Neuronal stem cell (in vitro differentiated cells): ENCODE data around the gene ANKRD33B.
"Not testable (repeated sequence)": the region's sequence is repeated elsewhere in the genome, so short reads cannot be mapped to it uniquely, and the experiment has no call there.

Experiments used
- DNase-seq: peaks from one replicate; pipeline ENCODE4 v3.0.0-alpha.2; 2013; ENCODE audit warnings: low spot score
- H2AFZ ChIP-seq: one replicate; pipeline ENCODE4 v1.6.1; 2013; ENCODE audit warnings: mild to moderate bottlenecking, low read length, inconsistent platforms
- H2AK5ac ChIP-seq: 2 replicates; pipeline ENCODE4 v1.6.1; 2013; ENCODE audit warnings: low read depth, mild to moderate bottlenecking, inconsistent platforms, low read length, moderate library complexity, mixed read lengths
- H2BK120ac ChIP-seq: 2 replicates; pipeline ENCODE4 v1.6.1; 2013; ENCODE audit warnings: low read depth, mild to moderate bottlenecking, inconsistent platforms, low read length, moderate library complexity, mixed read lengths
- H2BK12ac ChIP-seq: one replicate; pipeline ENCODE4 v1.6.1; 2013; ENCODE audit warnings: low read length, inconsistent platforms
- H2BK15ac ChIP-seq: 2 replicates; pipeline ENCODE4 v1.6.1; 2013; ENCODE audit warnings: mild to moderate bottlenecking, low read length, inconsistent platforms, mixed read lengths
- H2BK5ac ChIP-seq: one replicate; pipeline ENCODE4 v1.6.1; 2013; ENCODE audit warnings: inconsistent platforms, mild to moderate bottlenecking, low read length, moderate library complexity
- H3K14ac ChIP-seq: one replicate; pipeline ENCODE4 v1.6.1; 2013; ENCODE audit warnings: low read length, inconsistent platforms
- H3K18ac ChIP-seq: 2 replicates; pipeline ENCODE4 v1.6.1; 2013; ENCODE audit warnings: low read length, inconsistent platforms
- H3K23ac ChIP-seq: 2 replicates; pipeline ENCODE4 v1.6.1; 2013; ENCODE audit warnings: low read depth, mild to moderate bottlenecking, mixed read lengths, low read length, inconsistent platforms; ENCODE audit not compliant: poor library complexity
- H3K27ac ChIP-seq: replicated peaks from 3 replicates; pipeline ENCODE4 v1.5.1; 2013; ENCODE audit warnings: low read length, inconsistent platforms
- H3K27me3 ChIP-seq, 3 experiments: 2 replicates each; pipeline ENCODE4 v1.6.1; 2013; ENCODE audit warnings: low read length in 3 of 3, mild to moderate bottlenecking in 2 of 3, inconsistent platforms in 1 of 3, low read depth in 1 of 3, mixed read lengths in 1 of 3, moderate library complexity in 1 of 3; ENCODE audit not compliant: control insufficient read depth in 3 of 3, insufficient read depth in 3 of 3
- H3K36me3 ChIP-seq, 2 donors: replicated peaks in 1 of 2; 2 replicates each; pipeline ENCODE4 v1.6.1; 2013; ENCODE audit warnings: low read length in 2 of 2; ENCODE audit not compliant: control insufficient read depth in 2 of 2, insufficient read depth in 2 of 2
- H3K4ac ChIP-seq: 2 replicates; pipeline ENCODE4 v1.6.1; 2013; ENCODE audit warnings: inconsistent platforms, mild to moderate bottlenecking, low read length, moderate library complexity
- H3K4me1 ChIP-seq, 2 donors: 1 replicate in 1 of 2; 2 replicates in 1 of 2; pipeline ENCODE4 v1.6.1; 2013; ENCODE audit warnings: low read length in 2 of 2, low read depth in 1 of 2; ENCODE audit not compliant: control insufficient read depth in 2 of 2, insufficient read depth in 1 of 2
- H3K4me2 ChIP-seq: one replicate; pipeline ENCODE4 v1.6.1; 2013; ENCODE audit warnings: mild to moderate bottlenecking, low read length, inconsistent platforms; ENCODE audit not compliant: insufficient read depth, poor library complexity, severe bottlenecking
- H3K4me3 ChIP-seq, 2 donors: 2 replicates each; pipeline ENCODE4 v1.5.1; 2013; ENCODE audit warnings: low read length in 2 of 2, mild to moderate bottlenecking in 2 of 2, inconsistent platforms in 1 of 2, moderate library complexity in 1 of 2
- H3K79me1 ChIP-seq: one replicate; pipeline ENCODE4 v1.6.1; 2013; ENCODE audit warnings: low read depth, mild to moderate bottlenecking, inconsistent platforms, low read length, moderate library complexity
- H3K9ac ChIP-seq: one replicate; pipeline ENCODE4 v1.6.1; 2013; ENCODE audit warnings: mild to moderate bottlenecking, low read depth, low read length, inconsistent platforms; ENCODE audit not compliant: poor library complexity
- H3K9me3 ChIP-seq, 2 donors: replicated peaks in 1 of 2; 2 replicates each; pipeline versions ENCODE3 to v1.6.1; 2013; ENCODE audit warnings: low read length in 2 of 2, mild to moderate bottlenecking in 2 of 2, inconsistent platforms in 1 of 2, low read depth in 1 of 2, mixed read lengths in 1 of 2, moderate library complexity in 1 of 2; ENCODE audit not compliant: control insufficient read depth in 2 of 2, insufficient read depth in 1 of 2
- H4K8ac ChIP-seq: one replicate; pipeline ENCODE4 v1.6.1; 2013; ENCODE audit warnings: low read depth, mild to moderate bottlenecking, inconsistent platforms, low read length, moderate library complexity
- H4K91ac ChIP-seq: one replicate; pipeline ENCODE4 v1.6.1; 2013; ENCODE audit warnings: low read length, low read depth, mild to moderate bottlenecking, inconsistent platforms; ENCODE audit not compliant: poor library complexity
- WGBS, 2 donors: extraction: QIAGEN DNeasy Blood & Tissue Kit; methylation state at CpG; one replicate each; pipeline ENCODE4 v1.1.7; 2013; ENCODE audit warnings: missing lambda C conversion rate in 2 of 2, mixed read lengths in 1 of 2; ENCODE audit not compliant: insufficient read length in 2 of 2, insufficient replicate concordance in 1 of 2; ENCODE audit errors: extremely low coverage in 2 of 2; 5-methylcytosine and 5-hydroxymethylcytosine counted together

ANKRD33B gene

GRCh38 chr5:10662661-10663488 lies 99.0 kb downstream of the ANKRD33B start:
- H2BK5ac ChIP-seq, result no peak overlapping the region
- H4K8ac ChIP-seq, result no peak overlapping the region

GRCh38 chr5:10663489-10664179 lies 99.8 kb downstream of the ANKRD33B start:
- Histone ChIP-seq H2BK5ac (no peak overlapping the region), H3K14ac (no peak overlapping the region), H3K23ac (no peak overlapping the region), H3K4me2 (no peak overlapping the region), H3K27me3 (no peaks in the 10 kb centered on the region), H2BK12ac (no peak overlapping the region), H2AFZ (peak overlapping the region; percentile 16), H3K4me3 (no peak overlapping the region), H2BK120ac (no peak overlapping the region), H3K4ac (no peak overlapping the region), H2BK15ac (no peak overlapping the region), H3K4me1 (peaks cover 4 to 16% of the 10 kb centered on the region in 2 donors), H3K18ac (no peak overlapping the region), H4K91ac (no peak overlapping the region), H2AK5ac (no peak overlapping the region), H3K27ac (no peak overlapping the region), H4K8ac (no peak overlapping the region), H3K79me1 (no peaks in the 10 kb centered on the region), H3K9ac (no peak overlapping the region), H3K9me3 (no peaks in the 10 kb centered on the region), H3K36me3 (no peaks in the 10 kb centered on the region)
- no peak for DNase-seq
- WGBS, 2 donors, result no CpG with 5 or more reads among the region's 13 CpGs

More at GRCh38 chr5:10662661-10663488, 99.0 kb downstream of the ANKRD33B start:
- H2AFZ ChIP-seq, result no peak overlapping the region
- H4K91ac ChIP-seq, result no peak overlapping the region
- no peak overlapping the region for H3K14ac ChIP-seq
- no peak overlapping the region for H3K4me3 ChIP-seq
- H3K79me1 ChIP-seq, result no peaks in the 10 kb centered on the region
- peak overlapping the region; percentile 57 for H3K18ac ChIP-seq
- no peak overlapping the region for H3K9ac ChIP-seq
- no peak overlapping the region for H3K27ac ChIP-seq
- no peaks in the 10 kb centered on the region for H3K27me3 ChIP-seq
- H2BK15ac ChIP-seq, result no peak overlapping the region
- H2BK12ac ChIP-seq, result no peak overlapping the region
- no peak for DNase-seq
- no peak overlapping the region for H2BK120ac ChIP-seq
- H2AK5ac ChIP-seq, result no peak overlapping the region
- no peaks in the 10 kb centered on the region for H3K9me3 ChIP-seq
- H3K4ac ChIP-seq, result no peak overlapping the region
- H3K23ac ChIP-seq, result no peak overlapping the region
- peaks cover 4 to 16% of the 10 kb centered on the region in 2 donors for H3K4me1 ChIP-seq
- no peaks in the 10 kb centered on the region for H3K36me3 ChIP-seq
- no peak overlapping the region for H3K4me2 ChIP-seq
- WGBS, 2 donors, result no CpG with 5 or more reads among the region's 10 CpGs

- H3K4ac ChIP-seq, H3K27me3 ChIP-seq, H3K23ac ChIP-seq, H2AFZ ChIP-seq, H3K14ac ChIP-seq, H2BK12ac ChIP-seq, H2BK15ac ChIP-seq, H3K18ac ChIP-seq, H3K9ac ChIP-seq, H2BK120ac ChIP-seq, DNase-seq, H3K36me3 ChIP-seq, H3K9me3 ChIP-seq, H3K4me3 ChIP-seq, H4K91ac ChIP-seq, H4K8ac ChIP-seq, H3K4me2 ChIP-seq, H3K79me1 ChIP-seq, H3K27ac ChIP-seq, H2BK5ac ChIP-seq, H2AK5ac ChIP-seq: not testable (repeated sequence)
- H3K4me1 ChIP-seq, result peaks cover 4 to 16% of the 10 kb centered on the region in 2 donors
- no CpG with 5 or more reads among the region's 6 CpGs for WGBS, 2 donors
Observed at GRCh38 chr5:10664180-10664769, 100.4 kb downstream of the ANKRD33B start.

DNA sequence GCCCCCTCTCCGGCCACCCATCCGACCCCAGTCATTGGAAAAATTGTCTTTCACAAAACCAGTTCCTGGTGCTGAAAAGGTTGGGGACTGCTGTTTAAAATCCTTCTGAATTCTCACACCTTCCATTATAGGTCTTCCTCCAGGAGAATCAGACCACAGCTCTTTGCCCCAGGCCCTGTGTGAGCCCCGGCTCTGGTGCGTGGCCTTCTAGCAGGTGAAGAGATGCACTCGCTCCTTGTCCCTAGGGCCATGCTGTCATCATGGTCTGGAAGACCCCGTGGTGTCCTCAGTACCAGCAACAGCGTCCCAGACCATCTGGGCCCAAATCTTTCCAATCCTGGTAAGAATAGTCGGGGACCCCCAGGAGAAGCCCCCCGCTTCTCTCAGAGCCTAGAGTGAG lies 101.9 kb downstream of the ANKRD33B start:
- peak overlapping the region; percentile 31 for H3K9ac ChIP-seq
- no peak overlapping the region for H3K27ac ChIP-seq
- no peak overlapping the region for H2BK12ac ChIP-seq
- no peak overlapping the region for H3K23ac ChIP-seq
- H2BK120ac ChIP-seq, result no peak overlapping the region
- peaks cover 4 to 16% of the 10 kb centered on the region in 2 donors for H3K4me1 ChIP-seq
- H3K4me3 ChIP-seq, result no peak overlapping the region
- no peaks in the 10 kb centered on the region for H3K9me3 ChIP-seq
- no peak overlapping the region for H3K4me2 ChIP-seq
- no CpG with 5 or more reads among the region's 9 CpGs for WGBS, 2 donors
- no peak overlapping the region for H4K91ac ChIP-seq
- no peaks in the 10 kb centered on the region for H3K27me3 ChIP-seq
- H2AFZ ChIP-seq, result peak overlapping the region; percentile 49
- no peak for DNase-seq
- H4K8ac ChIP-seq, result no peak overlapping the region
- H2AK5ac ChIP-seq, result no peak overlapping the region
- peak overlapping the region; percentile 18 for H2BK15ac ChIP-seq
- H2BK5ac ChIP-seq, result no peak overlapping the region
- H3K4ac ChIP-seq, result no peak overlapping the region
- H3K79me1 ChIP-seq, result no peaks in the 10 kb centered on the region
- H3K18ac ChIP-seq, result no peak overlapping the region
- no peaks in the 10 kb centered on the region for H3K36me3 ChIP-seq
- no peak overlapping the region for H3K14ac ChIP-seq
